Gastroesophageal sphincter (tissue), 4 donors: ENCODE results near the gene CASTOR1. TPM values are rescaled to one million over a fixed set of nuclear protein-coding genes. Genes with fewer than 3 reads are reported as not detected.

Experiments
- ATAC-seq: fragments of 150-250 bp; one replicate; pipeline ENCODE4 v1.9.1; 2016; ENCODE audit warnings: mild to moderate bottlenecking, moderate library complexity
- H3K27ac ChIP-seq, 4 donors: fragments of 200-600 bp; sonication (generic) in 3 of 4; 1 replicate in 3 of 4; 2 replicates in 1 of 4; pipeline ENCODE4 v1.5.1; 2016 to 2019
- H3K27me3 ChIP-seq: fragments of 200-600 bp; sonication (generic); one replicate; pipeline ENCODE4 v1.5.1; 2019
- H3K36me3 ChIP-seq, 2 donors: fragments of 200-600 bp; sonication (generic); one replicate each; pipeline ENCODE4 v1.5.1; 2019; ENCODE audit warnings: control low read depth in 1 of 2
- H3K4me1 ChIP-seq, 3 donors: fragments of 200-600 bp; sonication (generic); 1 replicate in 2 of 3; 2 replicates in 1 of 3; pipeline ENCODE4 v1.5.1; 2016 to 2019; ENCODE audit warnings: control low read depth in 2 of 3
- H3K4me3 ChIP-seq, 2 donors: fragments of 200-600 bp; sonication (generic); one replicate each; pipeline ENCODE4 v1.5.1; 2019; ENCODE audit warnings: mild to moderate bottlenecking in 1 of 2, moderate library complexity in 1 of 2
- H3K9me3 ChIP-seq, 3 donors: fragments of 200-600 bp; sonication (generic); one replicate each; pipeline ENCODE4 v1.5.1; 2017 to 2019; ENCODE audit warnings: control low read depth in 2 of 3
- CTCF ChIP-seq, 4 experiments: fragments of 200-600 bp in 2 of 4; fragments of 450-650 bp in 2 of 4; sonication (generic) in 1 of 4; IDR thresholded peaks; one replicate each; pipeline ENCODE4 v1.5.1; 2017 to 2019; ENCODE audit warnings: antibody characterized with exemption in 4 of 4, mild to moderate bottlenecking in 2 of 4, moderate library complexity in 2 of 4
- EP300 ChIP-seq: sonication (generic); formaldehyde crosslinking; IDR thresholded peaks from one replicate; pipeline ENCODE4 v1.6.1; 2017; ENCODE audit warnings: antibody characterized with exemption, mild to moderate bottlenecking
- POLR2A ChIP-seq, 2 donors: fragments of 450-650 bp; IDR thresholded peaks; one replicate each; pipeline ENCODE4 v1.6.1; 2017; ENCODE audit warnings: antibody characterized with exemption in 2 of 2, mild to moderate bottlenecking in 2 of 2, moderate library complexity in 1 of 2
- POLR2AphosphoS5 ChIP-seq: sonication (generic); formaldehyde crosslinking; IDR thresholded peaks from one replicate; pipeline ENCODE4 v1.6.1; 2017; ENCODE audit warnings: antibody characterized with exemption
- WGBS, 2 donors: methylation state at CpG; one replicate each; pipeline ENCODE4 v1.1.5; 2018; ENCODE audit warnings: low coverage in 1 of 2; 5-methylcytosine and 5-hydroxymethylcytosine counted together
- total RNA-seq, 4 donors: library from RNA; depleted of rRNA; stranded (reverse); fragments of >200 nt; gene quantifications; one replicate each; pipeline ENCODE4 v1.1.0, GENCODE V29; 2016

CASTOR1 gene
- total RNA-seq, 4 donors from 2014 or later, result 12.9 to 17.1 (median 16.2) TPM

GRCh38 chr22:30297991-30298701 lies 8.8 kb upstream of the CASTOR1 start:
- Histone ChIP-seq H3K4me3 (no peak overlapping the region), H3K36me3 (peaks cover 0 to 100% of the 10 kb centered on the region in 2 donors), H3K27me3 (no peaks in the 10 kb centered on the region), H3K27ac (peak overlapping the region in 2 of 4 donors; percentile 35 to 58), H3K4me1 (peaks cover 0 to 38% (median 23%) of the 10 kb centered on the region in 3 donors), H3K9me3 (no peaks in the 10 kb centered on the region)
- ATAC-seq, result no peak
- WGBS, 2 donors, result 100% methylated on average over 2 of the region's 9 CpGs; no CpG with 5 or more reads in 1 of the 2 donors
- no peak for TF ChIP-seq POLR2AphosphoS5
- TF ChIP-seq POLR2A (IDR thresholded peaks at IDR 0.05), result no peak
- TF ChIP-seq CTCF (IDR thresholded peaks at IDR 0.05), result no peak
- no peak for TF ChIP-seq EP300

GRCh38 chr22:30297276-30297990 lies 8.1 kb upstream of the CASTOR1 start:
- WGBS, 2 donors, result 78 to 92% methylated on average over 2 to 7 of the region's 11 CpGs
- no peak overlapping the region for H3K27ac ChIP-seq
- no peaks in the 10 kb centered on the region for H3K9me3 ChIP-seq
- no peak for ATAC-seq
- no peak for TF ChIP-seq POLR2AphosphoS5
- no peak for TF ChIP-seq CTCF (IDR thresholded peaks at IDR 0.05)
- TF ChIP-seq EP300, result no peak
- no peak for TF ChIP-seq POLR2A (IDR thresholded peaks at IDR 0.05)
- H3K36me3 ChIP-seq, result peaks cover 0 to 100% of the 10 kb centered on the region in 2 donors
- peaks cover 0 to 34% (median 18%) of the 10 kb centered on the region in 3 donors for H3K4me1 ChIP-seq
- no peak overlapping the region for H3K4me3 ChIP-seq
- no peaks in the 10 kb centered on the region for H3K27me3 ChIP-seq

- TF ChIP-seq POLR2A (IDR thresholded peaks at IDR 0.05) (no peak), EP300 (no peak), CTCF (IDR thresholded peaks at IDR 0.05) (no peak), POLR2AphosphoS5 (no peak)
- Histone ChIP-seq H3K4me1 (peaks cover 0 to 34% (median 13%) of the 10 kb centered on the region in 3 donors), H3K36me3 (peaks cover 0 to 100% of the 10 kb centered on the region in 2 donors), H3K27ac (no peak overlapping the region), H3K9me3 (no peaks in the 10 kb centered on the region), H3K4me3 (no peak overlapping the region), H3K27me3 (no peaks in the 10 kb centered on the region)
- WGBS, 2 donors, result 90% methylated on average over 2 of the region's 3 CpGs; no CpG with 5 or more reads in 1 of the 2 donors
- no peak for ATAC-seq
Measured at GRCh38 chr22:30296833-30297232, 7.5 kb upstream of the CASTOR1 start.

- H3K4me3 ChIP-seq, result no peak overlapping the region
- no peak overlapping the region for H3K27ac ChIP-seq
- H3K36me3 ChIP-seq, result peaks cover 0 to 98% of the 10 kb centered on the region in 2 donors
- TF ChIP-seq EP300 (no peak), CTCF (IDR thresholded peaks at IDR 0.05) (no peak), POLR2AphosphoS5 (no peak), POLR2A (IDR thresholded peaks at IDR 0.05) (no peak)
- WGBS, 2 donors, result 91 to 98% methylated on average over 3 to 4 of the region's 4 CpGs
- no peaks in the 10 kb centered on the region for H3K27me3 ChIP-seq
- peaks cover 0 to 34% (median 13%) of the 10 kb centered on the region in 3 donors for H3K4me1 ChIP-seq
- no peak for ATAC-seq
- no peaks in the 10 kb centered on the region for H3K9me3 ChIP-seq
Measured at GRCh38 chr22:30296324-30296723, 7.0 kb upstream of the CASTOR1 start.
